Osteocyte (in vitro differentiated cells): ENCODE measurements around the gene SPOCK3. TPM values are rescaled to one million over a fixed set of nuclear protein-coding genes. Genes with fewer than 3 reads are reported as not detected.

Experiments used
- DNase-seq: peaks from one replicate; pipeline ENCODE4 v3.0.0; 2021; ENCODE audit warnings: mixed read lengths; ENCODE audit not compliant: unreplicated experiment; ENCODE audit errors: extremely low spot score
- H3K27ac Mint-ChIP-seq: one replicate; pipeline ENCODE4 v1.8.0; 2021; ENCODE audit warnings: mild to moderate bottlenecking, mixed read lengths; ENCODE audit not compliant: unreplicated experiment
- H3K27me3 Mint-ChIP-seq: one replicate; pipeline ENCODE4 v1.8.0; 2021; ENCODE audit warnings: mixed read lengths; ENCODE audit not compliant: unreplicated experiment
- H3K36me3 Mint-ChIP-seq: one replicate; pipeline ENCODE4 v1.8.0; 2021; ENCODE audit warnings: mixed read lengths; ENCODE audit not compliant: unreplicated experiment
- H3K4me1 Mint-ChIP-seq: one replicate; pipeline ENCODE4 v1.8.0; 2021; ENCODE audit warnings: mixed read lengths; ENCODE audit not compliant: unreplicated experiment
- H3K4me3 Mint-ChIP-seq: one replicate; pipeline ENCODE4 v1.8.0; 2021; ENCODE audit warnings: mild to moderate bottlenecking, moderate library complexity, mixed read lengths; ENCODE audit not compliant: unreplicated experiment
- H3K9me3 Mint-ChIP-seq: one replicate; pipeline ENCODE4 v1.8.0; 2021; ENCODE audit warnings: mixed read lengths; ENCODE audit not compliant: unreplicated experiment
- CTCF ChIP-seq: fragments of 200-600 bp; sonication (generic); IDR thresholded peaks from 2 replicates; pipeline ENCODE4 v1.5.0; 2021; ENCODE audit warnings: antibody characterized with exemption, mild to moderate bottlenecking, moderate library complexity
- total RNA-seq: library from RNA; stranded (reverse); gene quantifications from 2 replicates; pipeline ENCODE4 v1.2.1, GENCODE V29; 2021

Gene SPOCK3
- total RNA-seq, 1 donor from 2014 or later, result not detected

GRCh38 chr4:166823848-166824247 lies 410.4 kb downstream of the SPOCK3 start:
- peaks cover 4% of the 10 kb centered on the region for H3K9me3 Mint-ChIP-seq
- H3K36me3 Mint-ChIP-seq, result no peaks in the 10 kb centered on the region
- no peak overlapping the region for H3K4me3 Mint-ChIP-seq
- no peaks in the 10 kb centered on the region for H3K4me1 Mint-ChIP-seq
- H3K27me3 Mint-ChIP-seq, result no peaks in the 10 kb centered on the region
- DNase-seq, result no peak
- TF ChIP-seq CTCF, result no peak
- H3K27ac Mint-ChIP-seq, result no peak overlapping the region

- H3K4me1 Mint-ChIP-seq, result no peaks in the 10 kb centered on the region
These were observed 411.2 kb downstream of the SPOCK3 start for GRCh38 chr4:166823126-166823525.

GRCh38 chr4:166822386-166822785 lies 411.9 kb downstream of the SPOCK3 start:
- Mint-ChIP-seq H3K27me3 (no peaks in the 10 kb centered on the region), H3K36me3 (no peaks in the 10 kb centered on the region), H3K9me3 (peaks cover 4% of the 10 kb centered on the region), H3K27ac (no peak overlapping the region), H3K4me1 (no peaks in the 10 kb centered on the region), H3K4me3 (no peak overlapping the region)
- no peak for TF ChIP-seq CTCF
- no peak for DNase-seq

More at GRCh38 chr4:166823126-166823525, 411.2 kb downstream of the SPOCK3 start:
- Mint-ChIP-seq H3K36me3 (no peaks in the 10 kb centered on the region), H3K9me3 (peaks cover 4% of the 10 kb centered on the region), H3K4me3 (no peak overlapping the region), H3K27ac (no peak overlapping the region), H3K27me3 (no peaks in the 10 kb centered on the region)
- DNase-seq, result no peak
- no peak for TF ChIP-seq CTCF

- Mint-ChIP-seq H3K4me1 (no peaks in the 10 kb centered on the region), H3K27ac (no peak overlapping the region), H3K27me3 (peaks cover 2% of the 10 kb centered on the region), H3K4me3 (no peak overlapping the region), H3K9me3 (peaks cover 4% of the 10 kb centered on the region), H3K36me3 (no peaks in the 10 kb centered on the region)
- no peak for DNase-seq
- no peak for TF ChIP-seq CTCF
These were observed 417.4 kb downstream of the SPOCK3 start for GRCh38 chr4:166816890-166817289.

GRCh38 chr4:166808380-166808779 lies 425.9 kb downstream of the SPOCK3 start:
- no peak for TF ChIP-seq CTCF
- no peak overlapping the region for H3K4me3 Mint-ChIP-seq
- no peak overlapping the region for H3K27ac Mint-ChIP-seq
- H3K36me3 Mint-ChIP-seq, result no peaks in the 10 kb centered on the region
- no peaks in the 10 kb centered on the region for H3K9me3 Mint-ChIP-seq
- H3K27me3 Mint-ChIP-seq, result peaks cover 2% of the 10 kb centered on the region
- H3K4me1 Mint-ChIP-seq, result no peaks in the 10 kb centered on the region
- DNase-seq, result no peak
